H9 (cell line): ENCODE results near the gene GDI2. TPM values are rescaled to one million over a fixed set of nuclear protein-coding genes. Genes with fewer than 3 reads are reported as not detected.

Experiments
- DNase-seq: peaks from one replicate; pipeline ENCODE4 v3.0.0-alpha.2; 2017
- H2AFZ ChIP-seq: one replicate; pipeline ENCODE4 v1.6.1; 2013; ENCODE audit warnings: mild to moderate bottlenecking, low read length, control low read depth, moderate library complexity
- H2AK5ac ChIP-seq: 2 replicates; pipeline ENCODE4 v1.6.1; 2013; ENCODE audit warnings: low read length, control low read depth, mixed read lengths; ENCODE audit not compliant: insufficient read length
- H2BK120ac ChIP-seq: one replicate; pipeline ENCODE4 v1.6.1; 2013; ENCODE audit warnings: low read depth, mild to moderate bottlenecking, low read length, control low read depth, inconsistent platforms; ENCODE audit not compliant: poor library complexity, severe bottlenecking
- H2BK12ac ChIP-seq: 2 replicates; pipeline ENCODE4 v1.6.1; 2013; ENCODE audit warnings: low read length, control low read depth, mixed read lengths, low read depth; ENCODE audit not compliant: insufficient read length
- H2BK15ac ChIP-seq: 2 replicates; pipeline ENCODE4 v1.6.1; 2013; ENCODE audit warnings: low read depth, low read length, control low read depth
- H2BK20ac ChIP-seq: one replicate; pipeline ENCODE4 v1.6.1; 2013; ENCODE audit warnings: low read depth, mild to moderate bottlenecking, low read length, control low read depth, inconsistent platforms; ENCODE audit not compliant: poor library complexity, severe bottlenecking
- H2BK5ac ChIP-seq: 2 replicates; pipeline ENCODE4 v1.6.1; 2013; ENCODE audit warnings: low read length, control low read depth, mixed read lengths; ENCODE audit not compliant: insufficient read length
- H3K14ac ChIP-seq: 2 replicates; pipeline ENCODE4 v1.6.1; 2013; ENCODE audit warnings: low read length, control low read depth; ENCODE audit not compliant: insufficient read depth
- H3K18ac ChIP-seq: 2 replicates; pipeline ENCODE4 v1.6.1; 2013; ENCODE audit warnings: low read depth, mild to moderate bottlenecking, mixed read lengths, low read length, control low read depth; ENCODE audit not compliant: insufficient read length
- H3K23ac ChIP-seq: 2 replicates; pipeline ENCODE4 v1.6.1; 2013; ENCODE audit warnings: low read length, control low read depth, mixed read lengths, low read depth; ENCODE audit not compliant: insufficient read length
- H3K23me2 ChIP-seq: 2 replicates; pipeline ENCODE4 v1.6.1; 2013; ENCODE audit warnings: low read depth, mild to moderate bottlenecking, mixed read lengths, low read length, control low read depth; ENCODE audit not compliant: insufficient read length, poor library complexity, severe bottlenecking
- H3K27ac ChIP-seq: 2 replicates; pipeline ENCODE4 v1.5.1; 2013; ENCODE audit warnings: low read length, control low read depth, mixed read lengths, low read depth; ENCODE audit not compliant: insufficient read length
- H3K27me3 ChIP-seq: 2 replicates; pipeline ENCODE4 v1.6.1; 2013; ENCODE audit warnings: low read length, control low read depth, inconsistent platforms; ENCODE audit not compliant: insufficient read depth
- H3K4ac ChIP-seq: 2 replicates; pipeline ENCODE4 v1.6.1; 2013; ENCODE audit warnings: low read depth, mild to moderate bottlenecking, control low read depth, inconsistent platforms, low read length, moderate library complexity
- H3K4me1 ChIP-seq: 2 replicates; pipeline ENCODE4 v1.6.1; 2013; ENCODE audit warnings: low read length, control low read depth, inconsistent platforms; ENCODE audit not compliant: insufficient read depth
- H3K4me2 ChIP-seq: 2 replicates; pipeline ENCODE4 v1.6.1; 2013; ENCODE audit warnings: low read length, control low read depth, mixed read lengths; ENCODE audit not compliant: insufficient read length, insufficient read depth
- H3K56ac ChIP-seq: 2 replicates; pipeline ENCODE4 v1.6.1; 2013; ENCODE audit warnings: low read depth, mild to moderate bottlenecking, mixed read lengths, low read length, control low read depth; ENCODE audit not compliant: insufficient read length
- H3K79me1 ChIP-seq: 2 replicates; pipeline ENCODE4 v1.6.1; 2013; ENCODE audit warnings: low read depth, mild to moderate bottlenecking, moderate library complexity, low read length, control low read depth, inconsistent platforms; ENCODE audit not compliant: insufficient read depth, poor library complexity, severe bottlenecking
- H3K79me2 ChIP-seq: 2 replicates; pipeline ENCODE4 v1.6.1; 2013; ENCODE audit warnings: low read length, control low read depth, inconsistent platforms; ENCODE audit not compliant: insufficient read depth
- H3K9ac ChIP-seq: 2 replicates; pipeline ENCODE4 v1.6.1; 2013; ENCODE audit warnings: low read length, control low read depth, mixed read lengths; ENCODE audit not compliant: insufficient read length; ENCODE audit errors: extremely low read depth
- H3K9me3 ChIP-seq: one replicate; pipeline ENCODE4 v1.6.1; 2013; ENCODE audit warnings: low read depth, low read length, inconsistent platforms; ENCODE audit not compliant: control insufficient read depth
- H3T11ph ChIP-seq: one replicate; pipeline ENCODE4 v1.6.1; 2013; ENCODE audit warnings: mild to moderate bottlenecking, low read length, control low read depth, inconsistent platforms
- H4K20me1 ChIP-seq: one replicate; pipeline ENCODE4 v1.6.1; 2013; ENCODE audit not compliant: control insufficient read depth, insufficient read length, insufficient read depth
- H4K5ac ChIP-seq: 2 replicates; pipeline ENCODE4 v1.6.1; 2013; ENCODE audit warnings: low read depth, mild to moderate bottlenecking, mixed read lengths, low read length, control low read depth; ENCODE audit not compliant: insufficient read length
- H4K8ac ChIP-seq: replicated peaks from 2 replicates; pipeline ENCODE4 v1.6.1; 2013; ENCODE audit warnings: low read length, control low read depth, mixed read lengths, low read depth; ENCODE audit not compliant: insufficient read length
- H4K91ac ChIP-seq: 2 replicates; pipeline ENCODE4 v1.6.1; 2013; ENCODE audit warnings: low read depth, mild to moderate bottlenecking, moderate library complexity, mixed read lengths, low read length, control low read depth; ENCODE audit not compliant: insufficient read length
- H3K27ac Mint-ChIP-seq, 3 experiments: 2 replicates in 2 of 3; 3 replicates in 1 of 3; pipeline ENCODE4 v1.8.0; 2020 to 2021; ENCODE audit warnings: mixed read lengths in 3 of 3, mild to moderate bottlenecking in 1 of 3, moderate library complexity in 1 of 3
- H3K27me3 Mint-ChIP-seq: 2 replicates; pipeline ENCODE4 v1.8.0; 2021; ENCODE audit warnings: low read depth, mild to moderate bottlenecking, moderate library complexity, mixed read lengths
- H3K36me3 Mint-ChIP-seq, 3 experiments: 2 replicates in 2 of 3; 3 replicates in 1 of 3; pipeline ENCODE4 v1.8.0; 2020 to 2021; ENCODE audit warnings: low read depth in 3 of 3, mixed read lengths in 3 of 3; ENCODE audit not compliant: insufficient read depth in 1 of 3
- H3K4me1 Mint-ChIP-seq, 2 experiments: 2 replicates each; pipeline ENCODE4 v1.8.0; 2020; ENCODE audit warnings: mixed read lengths in 2 of 2
- H3K4me3 Mint-ChIP-seq, 2 experiments: 2 replicates in 1 of 2; 3 replicates in 1 of 2; pipeline ENCODE4 v1.8.0; 2020 to 2021; ENCODE audit warnings: mild to moderate bottlenecking in 2 of 2, mixed read lengths in 2 of 2, moderate library complexity in 1 of 2
- H3K9me3 Mint-ChIP-seq, 2 experiments: 2 replicates in 1 of 2; 3 replicates in 1 of 2; pipeline ENCODE4 v1.8.0; 2020; ENCODE audit warnings: mild to moderate bottlenecking in 2 of 2, mixed read lengths in 2 of 2, moderate library complexity in 1 of 2
- CTCF ChIP-seq: fragments of 200-600 bp; sonication (generic); conservative IDR thresholded peaks from 3 replicates; pipeline ENCODE4 v1.8.0; 2021; ENCODE audit warnings: antibody characterized with exemption, mild to moderate bottlenecking
- WGBS: extraction: QIAGEN DNeasy Blood & Tissue Kit; methylation state at CpG from one replicate; pipeline ENCODE4 v1.1.7; 2013; ENCODE audit warnings: missing lambda C conversion rate, low lambda C conversion rate, mixed read lengths; ENCODE audit not compliant: insufficient read length; ENCODE audit errors: extremely low coverage; 5-methylcytosine and 5-hydroxymethylcytosine counted together
- total RNA-seq: library from RNA; stranded (reverse); gene quantifications from 2 replicates; pipeline ENCODE4 v1.2.1, GENCODE V29; 2021

The GDI2 gene
- total RNA-seq, 1 experiment from 2014 or later: 351 TPM

DNA sequence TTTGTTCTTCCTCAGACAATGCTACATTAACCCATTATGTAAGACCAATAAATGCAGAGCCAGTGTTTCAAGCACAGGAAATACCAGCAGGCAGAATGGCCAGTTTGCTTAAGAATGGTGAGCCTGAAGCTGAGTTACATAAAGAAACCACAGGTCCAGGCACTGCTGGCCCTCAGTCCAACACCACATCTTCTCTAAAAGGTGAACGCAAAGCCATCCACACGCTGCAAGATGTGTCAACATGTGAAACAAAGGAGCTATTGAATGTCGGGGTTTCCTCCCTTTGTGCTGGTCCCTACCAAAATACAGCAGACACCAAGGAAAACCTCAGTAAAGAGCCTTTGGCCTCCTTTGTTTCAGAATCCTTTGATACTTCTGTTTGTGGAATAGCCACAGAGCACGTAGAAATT is 64.8 kb downstream of the GDI2 start:
- no peak overlapping the region for H2AFZ ChIP-seq
- H3K9me3 ChIP-seq: no peaks in the 10 kb centered on the region
- no peak overlapping the region for H3K23ac ChIP-seq
- H3K27me3 ChIP-seq: no peaks in the 10 kb centered on the region
- H3K79me1 ChIP-seq: no peaks in the 10 kb centered on the region
- no peaks in the 10 kb centered on the region for H3K27me3 Mint-ChIP-seq
- H3K36me3 Mint-ChIP-seq: peaks cover 30 to 65% (median 48%) of the 10 kb centered on the region in 3 experiments; a peak in 6 of 7 replicates
- no peak for TF ChIP-seq CTCF
- H4K5ac ChIP-seq: no peak overlapping the region
- WGBS: no CpG with 5 or more reads among the region's 4 CpGs
- H3K4me3 Mint-ChIP-seq: no peak overlapping the region
- H2BK5ac ChIP-seq: no peak overlapping the region
- no peaks in the 10 kb centered on the region for H4K20me1 ChIP-seq
- H2BK15ac ChIP-seq: no peak overlapping the region
- no peak overlapping the region for H3K18ac ChIP-seq
- no peaks in the 10 kb centered on the region for H3K9me3 Mint-ChIP-seq
- H3K4me1 ChIP-seq: peaks cover 4% of the 10 kb centered on the region; the same call in 1 of the 2 replicates
- H4K91ac ChIP-seq: no peak overlapping the region
- no peak overlapping the region for H4K8ac ChIP-seq
- no peak overlapping the region for H3K4me2 ChIP-seq
- H3K56ac ChIP-seq: no peak overlapping the region
- no peak overlapping the region for H2BK20ac ChIP-seq
- no peak overlapping the region for H3K4ac ChIP-seq
- peak overlapping the region in 1 of 3 experiments; percentile 51; a peak in 3 of 7 replicates for H3K27ac Mint-ChIP-seq
- no peak overlapping the region for H3K14ac ChIP-seq
- H3T11ph ChIP-seq: no peak overlapping the region
- no peaks in the 10 kb centered on the region for H3K23me2 ChIP-seq
- H3K79me2 ChIP-seq: 0 out of 2 replicates have a peak, but pooled peaks cover 2% of the 10 kb centered on the region
- no peak overlapping the region for H3K27ac ChIP-seq
- peaks cover 40 to 48% of the 10 kb centered on the region in 2 experiments for H3K4me1 Mint-ChIP-seq
- no peak overlapping the region for H2AK5ac ChIP-seq
- H3K9ac ChIP-seq: no peak overlapping the region
- DNase-seq: no peak
- H2BK120ac ChIP-seq: no peak overlapping the region
- no peak overlapping the region for H2BK12ac ChIP-seq
